GM12878 (cell line): ENCODE measurements around the gene TMEM198. TPM values are rescaled to one million over a fixed set of nuclear protein-coding genes. Genes with fewer than 3 reads are reported as not detected.
A peak's percentile ranks its signal among the peaks of the same experiment; 100 is the strongest.

Experiments used
- ATAC-seq: fragments of 200-7000 bp; cut with Tn5 transposase; 3 replicates; pipeline ENCODE4 v1.9.1; 2020; ENCODE audit warnings: mild to moderate bottlenecking, moderate library complexity
- BruUV-seq: library from RNA; stranded (reverse); fragments of 400-500 nt; replicated peaks from 2 replicates; lab custom pipeline; 2021; lab: Mats Ljungman, UMichigan
- CTCF ChIA-PET: fragments of 300-600 bp; sonication (Branson Sonifier 250); formaldehyde crosslinking; extraction: SDS; loops from one replicate; lab custom pipeline; 2021; ENCODE audit warnings: inconsistent platforms; lab: Yijun Ruan, JAX
- POLR2A ChIA-PET: fragments of 350-600 bp; formaldehyde crosslinking; extraction: SDS; loops from one replicate; lab custom pipeline; 2021; ENCODE audit warnings: inconsistent platforms; lab: Charles Lee
- RAD21 ChIA-PET: fragments of 300-600 bp; sonication (Branson Sonifier 250); formaldehyde crosslinking; loops from one replicate; lab custom pipeline; 2023; ENCODE audit warnings: antibody characterized with exemption; ENCODE audit not compliant: unreplicated experiment; lab: Charles Lee
- SMC1A ChIA-PET: fragments of 300-600 bp; sonication (Branson Sonifier 250); formaldehyde crosslinking; loops from one replicate; lab custom pipeline; 2023; ENCODE audit not compliant: unreplicated experiment, uncharacterized antibody; lab: Charles Lee
- DNase-seq: peaks from one replicate; pipeline ENCODE4 v3.0.0-alpha.2; 2011; ENCODE audit warnings: low read depth, low spot score
- FAIRE-seq: peaks from 3 replicates; lab custom pipeline; 2011; peaks lifted over from hg19 to GRCh38; lab: Jason Lieb, UNC
- H2AFZ ChIP-seq: 2 replicates; pipeline ENCODE4 v1.6.0; 2011; ENCODE audit warnings: low read depth, low read length, control low read depth; ENCODE audit not compliant: control insufficient read depth
- H3K27ac ChIP-seq: 2 replicates; pipeline ENCODE4 v1.5.1; 2011; ENCODE audit warnings: control low read depth; ENCODE audit not compliant: control insufficient read depth, insufficient read depth
- H3K27me3 ChIP-seq, 2 experiments: replicated peaks in 1 of 2; 2 replicates each; pipeline versions ENCODE4 v1.6.0 to v1.6.1; 2011; ENCODE audit warnings: low read length in 1 of 2; ENCODE audit not compliant: control insufficient read depth in 2 of 2, insufficient read depth in 2 of 2
- H3K36me3 ChIP-seq, 2 experiments: 2 replicates each; pipeline ENCODE4 v1.5.1; 2011; ENCODE audit warnings: low read length in 1 of 2; ENCODE audit not compliant: control insufficient read depth in 2 of 2, insufficient read depth in 2 of 2
- H3K4me1 ChIP-seq: 2 replicates; pipeline ENCODE4 v1.6.1; 2011; ENCODE audit warnings: mild to moderate bottlenecking, low read length, moderate library complexity, mixed read lengths; ENCODE audit not compliant: control insufficient read depth, insufficient read depth
- H3K4me2 ChIP-seq: 2 replicates; pipeline ENCODE4 v1.6.0; 2011; ENCODE audit warnings: control low read depth; ENCODE audit not compliant: control insufficient read depth, insufficient read depth
- H3K4me3 ChIP-seq: fragments of 200-600 bp; sonication (generic); 2 replicates; pipeline ENCODE4 v1.5.1; 2016
- H3K79me2 ChIP-seq: 2 replicates; pipeline ENCODE4 v1.6.0; 2011; ENCODE audit warnings: low read length; ENCODE audit not compliant: control insufficient read depth, insufficient read depth
- H3K9ac ChIP-seq: 2 replicates; pipeline ENCODE4 v1.8.0; 2011; ENCODE audit warnings: low read length, control low read depth, mixed read lengths; ENCODE audit not compliant: control insufficient read depth, insufficient read depth
- H3K9me3 ChIP-seq: replicated peaks from 3 replicates; pipeline ENCODE4 v1.5.1; 2011; ENCODE audit warnings: mild to moderate bottlenecking, low read length; ENCODE audit not compliant: control insufficient read depth, insufficient read depth
- H4K20me1 ChIP-seq: 2 replicates; pipeline ENCODE4 v1.6.0; 2011; ENCODE audit not compliant: control insufficient read depth, insufficient read depth
- CHD2 ChIP-seq: IDR thresholded peaks from 2 replicates; pipeline ENCODE4 v1.6.1; 2011; ENCODE audit warnings: low read depth, low read length, improper control_type of control experiment, borderline replicate concordance
- MEF2A ChIP-seq: IDR thresholded peaks from 2 replicates; pipeline ENCODE4 v1.6.1; 2011; ENCODE audit warnings: low read depth, mild to moderate bottlenecking, low read length, moderate library complexity; ENCODE audit not compliant: insufficient read depth
- MTA2 ChIP-seq: fragments of 450-650 bp; IDR thresholded peaks from 2 replicates; pipeline ENCODE4 v1.6.1; 2016; ENCODE audit warnings: low read depth, mild to moderate bottlenecking, moderate library complexity
- POU2F2 ChIP-seq: IDR thresholded peaks from 3 replicates; pipeline ENCODE4 v1.6.1; 2011; ENCODE audit warnings: low read depth, mild to moderate bottlenecking, low read length, borderline replicate concordance
- SREBF1 ChIP-seq: IDR thresholded peaks from 2 replicates; pipeline ENCODE4 v1.6.1; 2012; ENCODE audit warnings: mild to moderate bottlenecking, low read length
- SREBF2 ChIP-seq: IDR thresholded peaks from 2 replicates; pipeline ENCODE4 v1.6.1; 2012; ENCODE audit warnings: mild to moderate bottlenecking, low read length
- TAF1 ChIP-seq: IDR thresholded peaks from 2 replicates; pipeline ENCODE4 v1.6.1; 2011; ENCODE audit warnings: mild to moderate bottlenecking, low read depth, low read length, borderline replicate concordance
- YBX1 ChIP-seq: fragments of 450-650 bp; IDR thresholded peaks from 2 replicates; pipeline ENCODE4 v1.6.1; 2016; ENCODE audit warnings: antibody characterized with exemption
- ZBED1 ChIP-seq: IDR thresholded peaks from 2 replicates; pipeline ENCODE4 v1.6.1; 2016; ENCODE audit warnings: borderline replicate concordance
- ZNF217 ChIP-seq: fragments of 450-650 bp; IDR thresholded peaks from 2 replicates; pipeline ENCODE4 v1.6.1; 2017; ENCODE audit warnings: antibody characterized with exemption, mild to moderate bottlenecking
- ZSCAN29 ChIP-seq: fragments of 450-650 bp; IDR thresholded peaks from 2 replicates; pipeline ENCODE4 v1.6.1; 2017; ENCODE audit warnings: mild to moderate bottlenecking, moderate library complexity
- WGBS: methylation state at CpG from one replicate; pipeline ENCODE4 v1.1.6; 2016; ENCODE audit warnings: low lambda C conversion rate; ENCODE audit not compliant: insufficient replicate concordance, insufficient coverage; ENCODE audit errors: missing lambda C conversion rate; 5-methylcytosine and 5-hydroxymethylcytosine counted together
- in situ Hi-C: fragments of 300-500 bp; cut with MboI; formaldehyde crosslinking; loops from 9 replicates; pipeline ENCODE4 v1.14.3; 2018; ENCODE audit warnings: mixed read lengths
- intact Hi-C: fragments of 100-400 bp; cut with micrococcal nuclease; formaldehyde crosslinking; loops from one replicate; pipeline ENCODE4 v1.14.2; 2022; ENCODE audit not compliant: unreplicated experiment
- polyA plus RNA-seq, 11 experiments: library from polyadenylated mRNA; depleted of rRNA in 4 of 11; unstranded in 6 of 11; stranded (reverse) in 5 of 11; fragments of >200 nt; fragmentation: Nextera tagmentation in 4 of 11; fragmentation: Illumina TruSeq in 1 of 11; extraction: Ambion mirVana in 4 of 11; extraction: Trizol in 1 of 11; gene quantifications; 1 replicate in 1 of 11; 2 replicates in 10 of 11; pipeline versions ENCODE4 v1.2.1 to v1.2.3, GENCODE V29; 2011 to 2016; ENCODE audit warnings: inconsistent platforms in 2 of 11, missing spikeins in 2 of 11, low read depth in 1 of 11
- total RNA-seq, 4 experiments: library from RNA; depleted of rRNA in 3 of 4; stranded (reverse); fragments of >200 nt in 3 of 4; fragmentation: Illumina TruSeq in 1 of 4; extraction: Trizol in 1 of 4; gene quantifications; 2 replicates each; pipeline versions ENCODE4 v1.2.1 to v1.2.3, GENCODE V29; 2013 to 2021
- TF ChIP-seq, protein P1 (sequence below): IDR thresholded peaks from 2 replicates; pipeline ENCODE4 v1.6.1; 2011; ENCODE audit warnings: low read depth, mild to moderate bottlenecking, low read length, moderate library complexity, borderline replicate concordance; ENCODE audit errors: extremely low read depth
- TF ChIP-seq, protein P2 (sequence below): fragments of 450-650 bp; IDR thresholded peaks from 2 replicates; pipeline ENCODE4 v1.6.1; 2017; ENCODE audit warnings: mild to moderate bottlenecking, low read depth, inconsistent platforms; ENCODE audit not compliant: poor library complexity, severe bottlenecking
- TF ChIP-seq, protein P3 (sequence below): fragments of 150-350 bp; IDR thresholded peaks from 2 replicates; pipeline ENCODE4 v1.6.1; 2014; ENCODE audit warnings: mild to moderate bottlenecking, low read depth, low read length

The TMEM198 gene
- total and polyA plus RNA-seq, 10 of the 15 experiments (the other 5 are each of a cell fraction or from before 2014, with no cell fraction given): 0.16 to 1.2 (median 0.65) TPM; not detected in 2

- FAIRE-seq (peak; percentile 98), DNase-seq (peak; percentile 96), ATAC-seq (peak; percentile 93)
- ChIA-PET POLR2A (interaction anchor here (0.6 to 2.1 kb wide), 5 partner anchors 46 to 688 kb away, joined by 3 to 15 read pairs (median 3); partner anchors contain the start of genes DNPEP and TMEM198), SMC1A (interaction anchor here (0.6 to 4.0 kb wide), 7 partner anchors 30 to 326 kb away, joined by 3 to 22 read pairs (median 3); partner anchors contain the start of gene STK11IP), CTCF (interaction anchor here (0.8 to 11.4 kb wide), 13 partner anchors 10 to 191 kb away, joined by 3 to 224 read pairs (median 6); partner anchors contain the start of genes CHPF, STK11IP and TMEM198), RAD21 (interaction anchor here (0.7 to 3.6 kb wide), 12 partner anchors 11 to 220 kb away, joined by 3 to 21 read pairs (median 4); partner anchors contain the start of genes CHPF, DNAJB2, DNPEP and STK11IP)
- H3K79me2 ChIP-seq: peaks cover 11% of the 10 kb centered on the region
- no peaks in the 10 kb centered on the region for H4K20me1 ChIP-seq
- H3K9me3 ChIP-seq: no peaks in the 10 kb centered on the region; the same call in 2 of the 3 replicates
- in situ Hi-C loops: no loop called here
- peak within 1 kb of the TSS; percentile 88 for H3K9ac ChIP-seq
- H2AFZ ChIP-seq: peak within 1 kb of the TSS; percentile 97
- peak within 1 kb of the TSS; percentile 99 for H3K4me2 ChIP-seq
- 1% methylated on average over 43 of the region's 49 CpGs for WGBS
- H3K27me3 ChIP-seq: peaks cover 5 to 15% of the 10 kb centered on the region in 2 experiments
- no peaks in the 10 kb centered on the region for H3K36me3 ChIP-seq
- peak within 1 kb of the TSS; percentile 79 for H3K27ac ChIP-seq
- H3K4me1 ChIP-seq: peaks cover 15% of the 10 kb centered on the region
- H3K4me3 ChIP-seq: peak within 1 kb of the TSS; percentile 83
- no TSS peak for BruUV-seq
- intact Hi-C loops: no loop called here
- no peak for TF ChIP-seq SREBF2
- peak; percentile 52; the same call in 1 of the 3 replicates for TF ChIP-seq POU2F2
- no peak for TF ChIP-seq MEF2A
- TF ChIP-seq ZNF217: no peak
- no peak for TF ChIP-seq YBX1
- TF ChIP-seq TAF1: peak; percentile 95
- peak; percentile 99 for TF ChIP-seq CHD2
- no peak for TF ChIP-seq ZSCAN29
- no peak for TF ChIP-seq SREBF1
- TF ChIP-seq, protein P1, sequence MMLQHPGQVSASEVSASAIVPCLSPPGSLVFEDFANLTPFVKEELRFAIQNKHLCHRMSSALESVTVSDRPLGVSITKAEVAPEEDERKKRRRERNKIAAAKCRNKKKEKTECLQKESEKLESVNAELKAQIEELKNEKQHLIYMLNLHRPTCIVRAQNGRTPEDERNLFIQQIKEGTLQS: peak; percentile 75; the same call in 1 of the 2 replicates
- TF ChIP-seq, protein P2, sequence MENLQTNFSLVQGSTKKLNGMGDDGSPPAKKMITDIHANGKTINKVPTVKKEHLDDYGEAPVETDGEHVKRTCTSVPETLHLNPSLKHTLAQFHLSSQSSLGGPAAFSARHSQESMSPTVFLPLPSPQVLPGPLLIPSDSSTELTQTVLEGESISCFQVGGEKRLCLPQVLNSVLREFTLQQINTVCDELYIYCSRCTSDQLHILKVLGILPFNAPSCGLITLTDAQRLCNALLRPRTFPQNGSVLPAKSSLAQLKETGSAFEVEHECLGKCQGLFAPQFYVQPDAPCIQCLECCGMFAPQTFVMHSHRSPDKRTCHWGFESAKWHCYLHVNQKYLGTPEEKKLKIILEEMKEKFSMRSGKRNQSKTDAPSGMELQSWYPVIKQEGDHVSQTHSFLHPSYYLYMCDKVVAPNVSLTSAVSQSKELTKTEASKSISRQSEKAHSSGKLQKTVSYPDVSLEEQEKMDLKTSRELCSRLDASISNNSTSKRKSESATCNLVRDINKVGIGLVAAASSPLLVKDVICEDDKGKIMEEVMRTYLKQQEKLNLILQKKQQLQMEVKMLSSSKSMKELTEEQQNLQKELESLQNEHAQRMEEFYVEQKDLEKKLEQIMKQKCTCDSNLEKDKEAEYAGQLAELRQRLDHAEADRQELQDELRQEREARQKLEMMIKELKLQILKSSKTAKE: no peak
- no peak for TF ChIP-seq MTA2
- no peak for TF ChIP-seq ZBED1
- TF ChIP-seq, protein P3, sequence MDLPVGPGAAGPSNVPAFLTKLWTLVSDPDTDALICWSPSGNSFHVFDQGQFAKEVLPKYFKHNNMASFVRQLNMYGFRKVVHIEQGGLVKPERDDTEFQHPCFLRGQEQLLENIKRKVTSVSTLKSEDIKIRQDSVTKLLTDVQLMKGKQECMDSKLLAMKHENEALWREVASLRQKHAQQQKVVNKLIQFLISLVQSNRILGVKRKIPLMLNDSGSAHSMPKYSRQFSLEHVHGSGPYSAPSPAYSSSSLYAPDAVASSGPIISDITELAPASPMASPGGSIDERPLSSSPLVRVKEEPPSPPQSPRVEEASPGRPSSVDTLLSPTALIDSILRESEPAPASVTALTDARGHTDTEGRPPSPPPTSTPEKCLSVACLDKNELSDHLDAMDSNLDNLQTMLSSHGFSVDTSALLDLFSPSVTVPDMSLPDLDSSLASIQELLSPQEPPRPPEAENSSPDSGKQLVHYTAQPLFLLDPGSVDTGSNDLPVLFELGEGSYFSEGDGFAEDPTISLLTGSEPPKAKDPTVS: no peak
Measured at GRCh38 chr2:219498280-219499057, 45.4 kb upstream of the TMEM198 start, which contains the start of gene GMPPA. Gene GMPPA, plus strand, starts transcription at chr2:219498891. Its CDS starts 1,085 bp downstream, at chr2:219499976.
